HEK293 (cell line): ENCODE measurements around the gene TMEM184C.

Experiments
- CTCF ChIP-seq: fragments of 450-650 bp; formaldehyde crosslinking; IDR thresholded peaks from 2 replicates; pipeline ENCODE4 v1.5.1; 2016; ENCODE audit warnings: missing biosample characterization, missing genetic modification characterization
- PBX3 ChIP-seq: sonication (generic); formaldehyde crosslinking; IDR thresholded peaks from 2 replicates; pipeline ENCODE4 v1.8.1; 2022; ENCODE audit warnings: mild to moderate bottlenecking, moderate library complexity, missing genetic modification reagents
- PRDM1 ChIP-seq: fragments of 450-650 bp; formaldehyde crosslinking; IDR thresholded peaks from 2 replicates; pipeline ENCODE4; 2016; ENCODE audit warnings: missing biosample characterization, missing genetic modification characterization
- REST ChIP-seq: fragments of 450-650 bp; formaldehyde crosslinking; IDR thresholded peaks from 2 replicates; pipeline ENCODE4 v1.5.1; 2016; ENCODE audit warnings: missing biosample characterization, missing genetic modification characterization
- SALL2 ChIP-seq: fragments of 450-650 bp; formaldehyde crosslinking; IDR thresholded peaks from 2 replicates; pipeline ENCODE4 v1.5.0; 2017; ENCODE audit warnings: missing biosample characterization, mild to moderate bottlenecking, missing genetic modification characterization, borderline replicate concordance
- ZBTB20 ChIP-seq: fragments of 450-650 bp; formaldehyde crosslinking; IDR thresholded peaks from 2 replicates; pipeline ENCODE4 v1.5.1; 2016; ENCODE audit warnings: missing biosample characterization, missing genetic modification characterization
- ZNF211 ChIP-seq: fragments of 450-650 bp; formaldehyde crosslinking; IDR thresholded peaks from 2 replicates; pipeline ENCODE4 v1.5.1; 2016; ENCODE audit warnings: low read depth, missing biosample characterization, missing genetic modification characterization

- TF ChIP-seq CTCF (tag by site-specific recombination), result no peak
- TF ChIP-seq REST (tag by site-specific recombination), result no peak
- TF ChIP-seq SALL2 (tag by site-specific recombination), result no peak
- TF ChIP-seq ZNF211 (tag by site-specific recombination), result no peak
- TF ChIP-seq PBX3 (CRISPR knock-in tag), result no peak
- TF ChIP-seq PRDM1 (tag by site-specific recombination), result no peak
- no peak for TF ChIP-seq ZBTB20 (tag by site-specific recombination)
These were observed 23.1 kb upstream of the TMEM184C start for GRCh38 chr4:147594107-147594506.
